HTR-8/SVneo (cell line): ENCODE results near the gene FOXP1.

Experiments used
- DNase-seq: peaks from one replicate; pipeline ENCODE4 v3.0.0; 2011; ENCODE audit warnings: low spot score, mixed read lengths; ENCODE audit not compliant: insufficient read length
- FAIRE-seq: peaks from 2 replicates; lab custom pipeline; 2011; peaks lifted over from hg19 to GRCh38; lab: Jason Lieb, UNC

Gene FOXP1

DNA sequence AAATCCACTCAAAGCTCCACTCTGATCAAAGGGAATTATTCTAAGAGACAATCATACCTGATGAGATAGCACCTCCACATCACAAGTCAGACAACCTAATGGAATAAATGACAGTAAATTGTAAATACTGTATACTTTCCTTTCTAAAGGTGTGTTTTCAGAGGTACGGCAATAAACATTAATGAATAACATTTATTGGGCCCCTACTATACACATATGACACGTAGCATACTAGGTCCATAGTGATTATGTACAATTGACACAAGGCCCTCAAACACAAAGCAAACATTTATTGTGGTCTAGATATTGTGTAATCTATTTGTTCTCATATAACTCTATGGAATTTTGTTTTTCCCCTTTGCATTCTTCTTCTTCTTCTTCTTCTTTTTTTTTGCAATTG is 429.8 kb downstream of the FOXP1 start:
- no peak for DNase-seq
- no peak for FAIRE-seq

DNA sequence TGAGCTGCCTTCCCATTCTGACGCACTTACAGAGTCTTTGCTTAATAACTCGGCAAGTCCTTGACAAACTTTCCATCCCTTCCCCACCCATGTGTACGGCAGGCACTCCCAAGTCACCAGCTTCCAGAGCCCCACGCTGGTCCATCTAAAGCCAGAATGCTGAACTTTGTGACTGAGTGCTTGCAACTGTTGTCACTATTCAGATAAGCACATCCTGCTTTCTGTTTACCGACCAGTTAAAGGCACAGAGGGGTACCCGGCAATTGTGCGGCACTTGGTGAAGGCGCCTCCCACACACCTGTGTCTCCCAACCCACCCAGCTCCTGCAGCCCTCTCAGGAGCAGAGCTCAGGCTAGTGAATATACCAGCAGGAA is 430.6 kb downstream of the FOXP1 start:
- FAIRE-seq = no peak

DNA sequence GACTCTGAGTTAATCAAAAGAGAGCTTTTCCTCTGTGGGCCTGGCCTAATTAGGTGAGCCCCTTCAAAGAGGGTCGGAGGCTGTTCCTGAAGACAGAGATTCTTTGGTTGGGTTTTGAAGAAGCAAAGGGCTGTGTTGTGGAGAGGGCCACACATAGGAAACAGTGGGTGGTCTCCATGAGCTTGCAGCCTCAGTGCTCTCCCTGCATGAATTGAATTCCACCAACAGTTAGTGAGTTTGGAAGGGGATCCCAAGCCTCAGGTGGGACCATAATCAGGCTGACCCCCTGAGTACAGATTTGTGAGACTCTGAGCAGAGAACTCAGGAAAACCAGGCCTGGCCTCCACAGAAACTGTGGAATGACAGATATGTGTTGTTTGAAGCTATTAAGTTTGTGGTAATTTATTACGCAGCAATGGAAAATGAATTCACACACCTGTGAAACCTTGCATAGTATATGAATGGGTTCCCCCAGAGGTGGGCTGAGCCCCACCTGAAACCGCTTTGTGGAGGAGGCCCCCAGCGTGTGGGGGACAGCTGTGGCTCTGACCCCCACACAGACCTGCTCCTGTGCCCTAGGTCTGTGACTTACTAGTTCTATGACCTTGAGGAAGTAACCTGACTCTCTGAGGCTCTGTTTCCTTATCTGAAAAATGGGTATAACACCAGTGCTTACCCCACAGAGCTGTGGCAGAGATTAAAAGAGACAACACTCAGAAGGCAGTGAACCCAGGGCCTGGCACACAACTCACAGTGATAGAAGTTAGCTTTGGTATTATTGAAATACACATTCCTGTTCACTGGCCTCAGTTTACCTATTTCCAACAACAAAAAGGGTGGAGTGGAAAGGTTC is 431.3 kb downstream of the FOXP1 start:
- FAIRE-seq (no peak), DNase-seq (no peak)

More for the DNA sequence above, 430.6 kb downstream of the FOXP1 start:
- DNase-seq = no peak

DNA sequence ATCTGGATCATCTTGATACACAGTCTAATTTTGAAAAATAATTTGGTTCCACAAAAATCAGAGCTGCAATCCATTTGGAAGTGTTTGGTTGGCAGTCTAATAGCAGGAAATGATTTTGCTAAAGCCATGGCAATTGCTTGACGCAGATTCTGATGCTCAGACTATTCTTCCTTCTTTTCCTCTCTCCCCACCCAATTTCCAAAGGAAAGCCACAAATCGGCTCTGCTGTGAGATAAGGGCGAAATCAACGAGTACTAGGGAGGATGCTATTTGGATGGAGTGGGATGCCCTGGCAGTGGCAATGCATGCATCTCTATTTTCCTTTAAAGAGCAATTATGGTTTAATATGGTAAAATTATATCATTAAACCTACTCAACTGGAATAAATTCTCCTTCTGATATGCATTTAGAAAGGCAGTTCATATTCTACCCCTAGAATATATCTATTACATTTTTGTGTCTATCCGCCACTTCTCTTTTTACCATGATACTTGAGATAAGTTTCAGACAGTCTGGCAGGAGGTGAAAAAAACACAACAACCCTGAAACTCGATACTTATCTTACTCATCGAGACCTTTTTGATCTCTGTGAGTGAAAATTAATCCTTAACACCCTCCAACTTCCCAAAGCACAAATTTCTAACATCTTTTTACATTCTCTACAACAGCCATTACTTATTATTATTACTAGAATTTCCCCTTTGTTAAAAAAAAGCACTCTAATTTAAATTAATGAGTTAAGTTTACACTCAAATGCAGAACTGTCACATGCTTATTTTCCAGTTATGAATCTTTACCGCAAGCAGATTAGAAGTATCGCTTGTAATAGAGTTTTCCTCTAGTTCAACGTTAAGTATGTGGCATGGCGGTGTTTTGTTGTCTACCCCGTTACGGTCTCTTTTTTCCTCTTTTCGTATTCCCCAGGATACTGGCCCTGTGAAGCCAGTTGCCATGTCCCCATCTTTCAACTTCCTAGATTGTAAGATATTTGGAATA is 433.3 kb downstream of the FOXP1 start:
- FAIRE-seq = no peak
- no peak for DNase-seq

DNA sequence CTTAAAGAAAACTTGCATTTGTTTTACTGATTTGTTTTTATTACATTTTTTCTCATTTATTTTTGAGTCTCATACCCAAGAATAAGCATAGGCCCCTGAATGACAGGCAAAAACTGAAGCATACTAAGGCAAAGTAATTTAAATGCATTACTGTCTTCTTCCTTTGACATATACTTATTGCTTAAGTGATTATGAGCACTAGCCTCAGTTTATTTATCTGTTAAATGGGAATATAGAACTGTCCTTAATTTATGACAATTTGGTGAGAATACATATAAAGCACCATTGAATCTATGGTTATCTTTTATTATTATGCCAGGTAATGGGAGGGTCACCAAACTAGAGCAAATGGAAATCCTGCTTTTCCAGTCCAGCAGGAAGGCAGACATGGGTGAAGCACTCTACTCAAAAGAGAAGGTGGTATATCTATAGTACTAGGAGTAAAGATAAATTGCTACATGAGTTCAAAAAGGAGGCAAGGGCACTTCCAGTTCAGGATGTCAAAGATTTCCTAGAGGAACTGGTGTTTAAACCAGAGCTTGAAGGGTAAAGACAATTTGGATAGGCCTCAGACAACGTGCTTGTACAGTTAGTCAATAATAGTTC is 435.0 kb downstream of the FOXP1 start:
- FAIRE-seq (no peak), DNase-seq (no peak)

DNA sequence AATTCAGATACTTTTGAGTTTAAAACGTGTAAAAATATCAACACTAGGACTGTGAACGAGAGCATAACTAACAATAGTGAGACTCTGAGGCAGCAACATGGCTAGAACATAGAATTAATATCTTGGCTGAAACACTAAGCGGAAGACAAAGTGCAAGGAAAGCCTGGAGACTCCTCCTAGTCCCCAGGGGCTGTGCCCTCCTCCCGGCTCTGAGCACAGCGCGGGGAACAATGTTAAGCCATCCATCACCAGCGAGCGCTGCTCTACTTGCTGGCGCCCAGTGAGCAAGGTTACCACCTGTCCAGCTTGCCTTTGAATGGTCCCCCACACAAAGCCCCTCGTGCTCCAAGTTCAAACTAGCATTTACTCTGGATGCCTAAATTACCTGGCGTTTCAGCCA is 436.9 kb downstream of the FOXP1 start:
- DNase-seq = no peak
- no peak for FAIRE-seq

DNA sequence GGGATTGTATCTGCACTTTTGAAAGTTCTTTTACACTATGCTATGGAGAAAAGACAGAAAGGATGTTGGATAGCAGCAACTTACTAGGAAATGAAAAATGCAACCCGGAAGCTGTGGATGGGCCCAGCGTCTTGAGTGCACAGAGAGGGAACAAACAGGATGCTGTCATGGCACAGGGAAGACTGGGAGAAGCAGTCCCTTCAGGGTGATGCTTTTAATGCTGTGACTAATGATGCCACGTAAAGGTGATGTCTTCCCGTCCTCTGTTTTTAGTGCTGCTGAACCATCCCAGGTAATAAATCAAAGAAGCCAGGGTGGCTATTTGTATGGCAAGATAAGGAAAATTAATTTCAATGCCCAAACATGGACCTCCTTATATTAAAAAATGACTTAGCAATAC is 437.6 kb downstream of the FOXP1 start:
- FAIRE-seq (no peak), DNase-seq (no peak)

DNA sequence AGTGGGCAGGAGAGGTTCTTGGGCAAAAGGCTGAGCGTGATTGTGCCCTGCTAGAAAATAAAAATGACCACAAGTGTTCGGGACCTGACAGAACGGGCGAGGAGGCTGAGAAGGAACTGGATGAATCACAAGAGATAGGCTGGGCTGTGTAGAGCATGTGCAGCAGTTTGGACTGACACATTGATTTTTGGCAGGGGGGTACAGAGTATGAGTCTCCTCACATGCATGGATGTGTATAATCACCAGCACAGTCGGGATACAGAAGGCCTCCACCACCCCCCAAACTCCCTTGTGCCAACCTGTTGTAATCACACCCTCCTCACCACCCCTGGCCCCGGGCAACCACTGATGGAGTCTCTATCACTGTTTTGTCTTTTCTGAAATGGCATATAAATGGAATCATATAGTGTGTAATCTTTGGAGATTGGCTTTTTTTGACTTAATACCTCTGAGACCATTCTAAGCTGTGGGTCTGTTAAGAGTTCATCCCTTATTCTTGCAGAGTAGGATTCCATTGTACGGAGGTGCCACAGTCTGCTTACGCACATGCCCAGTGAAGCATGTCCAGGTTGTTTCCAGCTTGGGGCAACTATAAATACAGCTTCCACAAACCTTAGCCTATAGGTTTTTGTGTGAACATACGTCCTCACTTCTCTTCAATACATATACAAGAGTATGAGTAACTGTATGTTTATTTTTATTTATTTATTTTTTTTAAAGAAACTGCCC is 438.8 kb downstream of the FOXP1 start:
- FAIRE-seq (no peak), DNase-seq (no peak)

DNA sequence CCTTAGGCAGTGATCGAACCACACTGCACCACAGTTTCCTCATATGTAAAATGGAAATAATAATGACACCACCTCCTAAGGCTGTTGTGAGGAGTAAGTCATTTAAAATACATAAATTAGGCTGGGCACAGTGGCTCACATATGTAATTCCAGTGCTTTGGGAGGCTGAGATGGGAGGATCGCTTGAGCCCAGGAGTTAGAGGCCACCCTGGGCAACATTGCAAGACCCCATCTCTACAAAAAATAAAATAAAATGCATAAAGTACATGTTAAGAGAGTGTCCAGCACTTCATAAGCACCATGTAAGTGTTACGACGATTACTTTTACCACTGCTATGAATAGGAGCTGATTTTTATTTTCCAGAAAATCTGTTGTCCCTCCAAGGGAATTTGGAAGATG is 440.0 kb downstream of the FOXP1 start:
- DNase-seq (no peak), FAIRE-seq (no peak)

DNA sequence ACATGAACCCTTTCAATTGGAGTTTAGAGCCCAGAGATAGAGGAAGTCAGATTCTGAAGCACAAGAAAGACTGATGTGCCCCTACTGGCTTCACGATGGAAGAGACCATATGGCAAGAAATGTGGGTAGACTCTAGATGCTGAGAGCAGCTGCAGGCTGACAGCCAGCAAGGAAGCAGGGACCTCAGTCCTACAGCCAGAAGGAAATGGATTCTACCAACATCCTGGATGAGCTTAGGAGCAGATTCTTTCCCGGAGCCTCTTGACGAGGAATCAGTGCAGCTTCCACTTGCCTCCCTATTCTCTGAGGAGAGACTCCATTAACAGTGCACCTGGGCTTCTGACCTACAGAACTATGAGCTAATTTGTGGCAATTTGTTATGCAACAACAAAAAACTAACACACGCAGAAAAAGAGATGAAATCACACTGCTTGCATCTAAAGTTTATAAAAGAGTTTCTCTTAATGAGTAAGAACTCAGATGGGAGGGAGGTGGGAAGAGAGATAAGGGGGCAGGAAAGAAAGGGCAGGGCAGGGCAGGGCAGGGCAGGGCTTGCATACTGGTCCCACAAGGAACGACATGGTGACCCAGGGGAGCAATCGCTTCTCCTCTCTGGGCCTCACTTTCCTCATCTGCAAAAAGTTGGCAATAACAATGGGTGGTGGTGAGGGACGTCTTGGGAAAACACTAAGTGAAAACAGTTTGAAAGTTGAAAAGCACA is 440.9 kb downstream of the FOXP1 start:
- no peak for DNase-seq
- FAIRE-seq = no peak

DNA sequence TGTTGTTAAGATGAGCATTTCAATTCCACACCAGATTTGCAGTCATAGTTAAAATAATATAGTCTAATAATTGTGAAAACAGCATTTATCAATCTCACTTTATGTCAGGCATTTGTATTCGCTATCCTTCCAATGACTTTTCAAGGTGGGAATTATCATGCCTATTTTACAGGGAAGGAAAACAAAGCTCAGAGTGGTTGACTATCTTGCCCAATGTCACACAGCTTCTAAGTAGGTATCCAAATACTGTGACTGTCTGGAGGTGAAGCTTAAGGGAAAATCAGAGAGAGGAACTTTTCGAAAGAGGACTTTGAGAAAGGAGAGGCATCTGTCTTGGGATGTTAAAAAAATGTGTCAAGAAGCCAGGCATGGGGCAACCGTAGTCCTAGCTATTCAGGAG is 443.1 kb downstream of the FOXP1 start:
- no peak for FAIRE-seq
- no peak for DNase-seq

DNA sequence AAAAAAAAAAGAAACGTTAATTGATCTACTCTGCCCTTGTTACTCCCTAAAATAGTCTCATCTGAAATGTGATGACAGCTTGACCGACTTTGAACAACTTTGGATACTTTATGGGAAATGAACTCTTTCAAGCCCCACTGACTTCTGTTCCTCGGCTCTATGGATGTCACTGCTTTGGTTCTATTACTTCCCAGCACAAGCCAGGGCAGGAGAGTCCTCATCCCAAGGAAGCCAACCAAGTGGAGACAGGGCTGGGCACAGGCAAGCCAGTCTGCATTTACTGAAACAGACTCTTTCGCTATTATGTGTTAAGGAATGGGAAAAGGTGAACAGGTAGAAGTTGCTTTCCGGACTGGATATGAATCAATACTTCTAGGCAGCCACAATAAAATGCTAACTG is 444.0 kb downstream of the FOXP1 start:
- DNase-seq (no peak), FAIRE-seq (no peak)

DNA sequence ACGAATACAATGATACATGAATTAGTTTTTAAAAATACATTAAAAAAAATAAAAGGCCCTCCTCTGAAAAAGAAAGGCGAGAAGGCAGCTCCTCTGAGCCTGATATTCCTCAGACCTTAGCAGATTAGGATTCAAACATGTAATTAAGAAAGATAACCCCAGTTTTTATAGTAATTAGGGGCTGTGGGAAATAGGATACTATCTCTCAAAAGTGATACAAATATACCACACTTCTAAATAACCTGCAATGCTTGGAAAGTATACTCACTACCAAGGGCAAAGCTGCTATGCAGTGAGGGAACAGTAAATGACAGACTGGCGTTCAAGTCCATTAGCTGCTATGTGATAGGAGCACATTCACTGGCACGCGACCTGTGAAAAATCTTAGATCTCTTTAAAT is 445.1 kb downstream of the FOXP1 start:
- no peak for DNase-seq
- no peak for FAIRE-seq

DNA sequence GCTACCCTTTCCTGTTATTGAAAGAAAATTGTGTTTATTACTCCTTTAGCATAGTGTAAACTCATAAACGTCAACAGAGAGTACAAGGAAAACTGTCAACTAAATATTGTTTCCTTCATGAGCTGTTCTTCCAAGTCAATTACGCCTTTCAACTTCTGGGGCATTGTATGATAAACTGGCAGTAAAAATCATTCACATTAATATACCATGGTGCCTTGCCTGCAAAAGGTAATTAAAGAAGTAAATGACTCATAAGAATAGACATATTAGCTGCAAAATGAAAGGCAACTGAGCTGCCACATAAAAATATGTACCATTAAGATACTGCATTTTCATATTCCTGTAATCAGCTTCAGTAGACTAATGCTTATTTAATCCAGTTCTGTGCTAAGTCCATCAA is 447.3 kb downstream of the FOXP1 start:
- FAIRE-seq = no peak
- no peak for DNase-seq

DNA sequence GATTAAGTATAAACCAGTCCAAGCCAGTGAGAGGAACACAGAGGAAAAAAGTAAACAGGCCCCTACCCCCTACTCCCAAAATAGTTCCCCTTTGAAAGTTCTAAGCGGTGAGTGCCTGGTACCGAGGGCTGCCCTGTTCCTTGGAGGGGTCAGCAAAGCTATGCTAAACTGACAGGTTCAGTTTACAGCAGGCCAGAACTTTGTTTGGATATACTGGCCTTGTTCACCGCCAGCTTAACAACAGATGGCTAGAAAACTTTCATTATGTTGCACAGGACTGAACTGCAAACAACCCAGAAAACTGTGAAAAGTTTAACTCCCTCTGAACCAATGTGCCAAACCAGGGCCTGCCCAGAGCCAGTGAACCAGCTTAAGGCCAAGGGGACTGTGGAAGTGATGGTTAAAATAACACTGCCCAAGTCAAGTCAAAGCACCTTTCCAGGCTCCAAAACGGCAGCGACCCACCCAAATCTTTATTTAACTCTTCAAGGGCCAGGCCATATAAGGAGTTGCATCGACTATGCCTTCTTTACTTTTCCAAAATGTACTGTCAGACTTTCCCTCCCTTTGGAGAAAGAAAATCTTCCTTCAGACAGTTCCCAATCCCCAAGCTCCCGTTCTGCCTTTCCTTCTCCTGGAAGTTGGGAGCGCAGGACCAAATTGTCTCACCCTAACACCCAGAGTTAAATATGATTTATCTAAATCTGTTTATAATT is 448.0 kb downstream of the FOXP1 start:
- no peak for DNase-seq
- FAIRE-seq = no peak

DNA sequence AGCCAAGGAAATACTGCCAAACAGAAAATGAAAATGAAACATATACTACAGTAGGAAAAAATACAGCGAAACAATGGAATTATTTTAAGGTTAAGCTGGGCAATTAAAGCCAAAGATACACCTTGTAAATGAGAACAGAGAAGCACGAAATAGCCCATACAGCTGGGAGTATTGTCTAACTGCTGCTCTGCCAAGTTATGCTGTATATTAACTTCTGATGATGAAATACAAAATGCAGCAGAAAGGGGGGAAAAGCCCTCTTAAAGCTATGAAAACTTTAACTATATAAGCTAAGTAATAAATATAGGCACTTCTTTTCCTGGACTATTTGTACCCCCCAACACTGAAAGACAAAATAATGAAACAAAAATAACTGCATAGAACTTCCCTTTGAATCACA is 449.0 kb downstream of the FOXP1 start:
- FAIRE-seq = no peak
- DNase-seq = no peak

DNA sequence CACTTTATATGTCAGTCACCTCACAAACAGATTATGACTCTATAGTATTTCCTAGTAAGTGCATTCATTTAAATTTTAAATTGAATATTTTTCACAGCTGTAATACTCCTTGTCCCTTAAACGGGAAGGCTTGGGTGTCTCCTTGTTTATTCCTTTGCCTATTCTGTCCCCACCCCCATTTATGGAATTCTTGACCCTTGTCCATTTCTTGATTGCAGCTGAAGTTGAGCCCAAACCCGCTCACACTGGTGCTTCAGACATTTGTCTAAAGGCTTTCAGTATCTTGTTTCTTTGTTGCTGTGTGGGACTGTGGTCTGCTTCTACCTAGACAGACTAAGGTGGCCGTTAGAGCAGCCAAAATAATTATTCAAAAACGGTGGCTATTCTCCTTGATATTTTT is 449.7 kb downstream of the FOXP1 start:
- FAIRE-seq (no peak), DNase-seq (no peak)

DNA sequence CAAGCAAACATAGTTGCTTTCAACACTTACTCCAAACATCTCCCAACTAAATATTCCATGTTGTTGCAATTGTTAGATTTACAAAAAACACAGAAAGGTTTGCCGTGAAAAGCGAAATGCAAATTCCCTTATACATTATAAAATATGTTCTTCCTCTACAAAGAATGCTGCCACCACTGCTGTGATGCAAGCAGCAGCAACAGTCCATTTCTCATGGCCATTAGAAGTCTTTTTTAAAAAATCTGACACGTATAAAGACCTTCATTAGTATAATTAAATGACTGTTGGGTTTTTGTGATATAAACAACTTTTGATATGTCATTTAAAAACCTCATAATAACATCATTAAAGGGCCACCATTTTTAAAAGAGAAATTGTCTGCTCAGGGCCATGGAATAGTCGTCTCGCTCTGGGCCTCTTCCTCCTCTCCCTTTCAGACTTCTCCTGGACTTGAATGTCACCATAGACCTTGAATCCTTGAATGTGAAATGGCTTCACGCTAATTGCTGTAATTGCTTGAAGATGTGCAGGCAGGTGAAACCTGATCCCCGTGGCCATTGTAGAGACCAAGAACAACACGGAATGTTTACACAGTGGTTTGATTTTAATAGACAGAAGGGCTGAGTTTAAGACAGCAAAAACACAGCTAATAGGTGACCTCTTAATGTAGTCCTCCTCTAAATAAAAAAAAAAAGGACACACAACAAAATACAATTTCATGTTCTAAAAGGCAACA is 450.4 kb downstream of the FOXP1 start:
- DNase-seq = no peak
- FAIRE-seq = no peak
